NCI-H1092 (cell line): ENCODE measurements around the gene GPR61.

Experiments
- DNase-seq: peaks from one replicate; lab custom pipeline; 2025; lab: John Stamatoyannopoulos, UW

GPR61 gene

GRCh38 chr1:109567877-109568672, 28.4 kb downstream of the GPR61 start:
- DNase-seq, result no peak

- DNase-seq, result no peak
These were observed 29.7 kb downstream of the GPR61 start for GRCh38 chr1:109569323-109569722.

- no peak for DNase-seq
These were observed 30.7 kb downstream of the GPR61 start for GRCh38 chr1:109570414-109570813.

- DNase-seq, result no peak
These were observed 34.1 kb downstream of the GPR61 start for GRCh38 chr1:109573785-109574184.

GRCh38 chr1:109578947-109579443, 39.3 kb downstream of the GPR61 start:
- DNase-seq, result no peak

GRCh38 chr1:109579491-109579890, 39.8 kb downstream of the GPR61 start:
- no peak for DNase-seq

- no peak for DNase-seq
These were observed 42.3 kb downstream of the GPR61 start for GRCh38 chr1:109582021-109582420.

GRCh38 chr1:109584766-109585165, 45.1 kb downstream of the GPR61 start:
- DNase-seq, result no peak

- no peak for DNase-seq
These were observed 46.4 kb downstream of the GPR61 start for GRCh38 chr1:109586055-109586454.

GRCh38 chr1:109589177-109589576, 49.5 kb downstream of the GPR61 start:
- DNase-seq, result no peak

- DNase-seq, result no peak
These were observed 50.0 kb downstream of the GPR61 start for GRCh38 chr1:109589679-109590078.

GRCh38 chr1:109592916-109593315, 53.2 kb downstream of the GPR61 start:
- DNase-seq, result no peak

- DNase-seq, result no peak
These were observed 55.9 kb downstream of the GPR61 start for GRCh38 chr1:109595531-109595930.
